Gastrocnemius medialis (tissue), 4 donors: ENCODE measurements around the gene CIB4.

ENCODE experiments used
- POLR2A ChIP-seq, 2 donors: fragments of 450-650 bp; IDR thresholded peaks; one replicate each; pipeline ENCODE4 v1.6.1; 2017; ENCODE audit warnings: antibody characterized with exemption in 2 of 2, mild to moderate bottlenecking in 2 of 2, moderate library complexity in 2 of 2
- TF ChIP-seq, protein P1 (sequence below), 5 experiments: fragments of 450-650 bp in 3 of 5; fragments of 200-600 bp in 2 of 5; sonication (generic) in 2 of 5; IDR thresholded peaks in 4 of 5; conservative IDR thresholded peaks in 1 of 5; 1 replicate in 4 of 5; 2 replicates in 1 of 5; pipeline ENCODE4 v1.5.1; 2016 to 2019; ENCODE audit warnings: antibody characterized with exemption in 5 of 5, mild to moderate bottlenecking in 3 of 5, moderate library complexity in 3 of 5

DNA sequence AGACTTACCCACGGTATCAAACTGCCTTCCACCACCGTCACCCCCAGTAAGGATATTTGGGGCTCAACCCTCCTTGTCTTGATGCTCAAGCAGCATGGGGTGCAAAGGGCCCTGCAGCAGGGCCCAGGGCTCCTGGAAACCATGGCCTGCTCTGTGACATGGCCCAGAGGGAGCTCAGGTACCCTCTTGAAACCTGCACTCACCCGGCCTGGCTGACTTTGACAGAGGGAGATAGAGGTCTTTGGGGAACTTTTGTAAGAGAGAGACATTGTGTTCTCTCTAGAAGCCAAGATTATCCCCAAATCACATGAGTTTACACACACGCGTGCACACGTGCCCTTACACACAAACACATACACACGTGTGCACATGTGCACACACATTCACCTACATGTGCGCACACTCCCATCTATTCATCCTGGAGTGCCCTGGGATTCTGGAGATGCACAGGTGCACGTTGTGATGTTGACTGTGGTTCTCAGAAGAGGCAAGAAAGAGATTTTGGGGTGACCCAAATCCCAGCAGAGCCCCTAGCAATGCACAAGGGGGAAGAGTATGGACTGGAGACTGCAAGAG lies 31.7 kb upstream of the CIB4 start:
- TF ChIP-seq, protein P1, sequence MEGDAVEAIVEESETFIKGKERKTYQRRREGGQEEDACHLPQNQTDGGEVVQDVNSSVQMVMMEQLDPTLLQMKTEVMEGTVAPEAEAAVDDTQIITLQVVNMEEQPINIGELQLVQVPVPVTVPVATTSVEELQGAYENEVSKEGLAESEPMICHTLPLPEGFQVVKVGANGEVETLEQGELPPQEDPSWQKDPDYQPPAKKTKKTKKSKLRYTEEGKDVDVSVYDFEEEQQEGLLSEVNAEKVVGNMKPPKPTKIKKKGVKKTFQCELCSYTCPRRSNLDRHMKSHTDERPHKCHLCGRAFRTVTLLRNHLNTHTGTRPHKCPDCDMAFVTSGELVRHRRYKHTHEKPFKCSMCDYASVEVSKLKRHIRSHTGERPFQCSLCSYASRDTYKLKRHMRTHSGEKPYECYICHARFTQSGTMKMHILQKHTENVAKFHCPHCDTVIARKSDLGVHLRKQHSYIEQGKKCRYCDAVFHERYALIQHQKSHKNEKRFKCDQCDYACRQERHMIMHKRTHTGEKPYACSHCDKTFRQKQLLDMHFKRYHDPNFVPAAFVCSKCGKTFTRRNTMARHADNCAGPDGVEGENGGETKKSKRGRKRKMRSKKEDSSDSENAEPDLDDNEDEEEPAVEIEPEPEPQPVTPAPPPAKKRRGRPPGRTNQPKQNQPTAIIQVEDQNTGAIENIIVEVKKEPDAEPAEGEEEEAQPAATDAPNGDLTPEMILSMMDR (IDR thresholded peaks at IDR 0.05 in 4 of 5, conservative IDR thresholded peaks at IDR 0.05 in 1 of 5): no peak
- no peak for TF ChIP-seq POLR2A (IDR thresholded peaks at IDR 0.05)
